HepG2 (cell line): Measurements from ENCODE around the gene FKBP10. TPM values are rescaled to one million over a fixed set of nuclear protein-coding genes. Genes with fewer than 3 reads are reported as not detected.

Experiments
- ARNT ChIP-seq: fragments of 450-650 bp; IDR thresholded peaks from 2 replicates; pipeline ENCODE4 v1.6.1; 2017
- CAMTA2 ChIP-seq: sonication (generic); formaldehyde crosslinking; IDR thresholded peaks from 2 replicates; pipeline ENCODE4 v1.4.0; 2020; ENCODE audit warnings: mild to moderate bottlenecking, missing genetic modification reagents, borderline replicate concordance
- EP300 ChIP-seq, 3 experiments: sonication (generic) in 1 of 3; formaldehyde crosslinking in 1 of 3; IDR thresholded peaks; 2 replicates each; pipeline versions ENCODE4 v1.5.1 to v1.6.1; 2011 to 2020; ENCODE audit warnings: low read depth in 2 of 3, low read length in 2 of 3, borderline replicate concordance in 1 of 3, improper control_type of control experiment in 1 of 3, mild to moderate bottlenecking in 1 of 3, missing genetic modification reagents in 1 of 3, moderate library complexity in 1 of 3
- RBAK ChIP-seq: sonication (generic); formaldehyde crosslinking; IDR thresholded peaks from 2 replicates; pipeline ENCODE4 v1.5.1; 2020; ENCODE audit warnings: mild to moderate bottlenecking, missing genetic modification reagents
- SRSF1 ChIP-seq: fragments of 200-400 bp; formaldehyde crosslinking; optimal IDR thresholded peaks from 2 replicates; pipeline ENCODE3; 2017; ENCODE audit warnings: mild to moderate bottlenecking, low read depth, low read length, moderate library complexity
- U2AF1 ChIP-seq: fragments of 200-400 bp; formaldehyde crosslinking; optimal IDR thresholded peaks from 2 replicates; pipeline ENCODE3; 2017; ENCODE audit warnings: mild to moderate bottlenecking, low read depth, low read length
- ZNF317 ChIP-seq: sonication (generic); formaldehyde crosslinking; IDR thresholded peaks from 2 replicates; pipeline ENCODE4 v1.5.0; 2020; ENCODE audit warnings: mild to moderate bottlenecking, missing genetic modification reagents
- ZNF770 ChIP-seq: sonication (generic); formaldehyde crosslinking; IDR thresholded peaks from 2 replicates; pipeline ENCODE4 v1.5.0; 2020; ENCODE audit warnings: mild to moderate bottlenecking, missing genetic modification reagents
- ZSCAN20 ChIP-seq: sonication (generic); formaldehyde crosslinking; IDR thresholded peaks from 2 replicates; pipeline ENCODE4 v1.4.0; 2020; ENCODE audit warnings: missing genetic modification reagents, mild to moderate bottlenecking, borderline replicate concordance
- polyA plus RNA-seq, 8 experiments: library from polyadenylated mRNA; depleted of rRNA in 3 of 8; stranded (reverse) in 7 of 8; unstranded in 1 of 8; fragments of >200 nt; fragmentation: Illumina TruSeq in 4 of 8; extraction: Trizol in 4 of 8; gene quantifications; 2 replicates each; pipeline versions ENCODE4 v1.2.1 to v1.2.3, GENCODE V29; 2011 to 2016; ENCODE audit warnings: low read depth in 4 of 8, missing spikeins in 1 of 8, mixed read lengths in 1 of 8; ENCODE audit not compliant: insufficient read depth in 1 of 8
- total RNA-seq, 5 experiments: library from RNA; depleted of rRNA; stranded (reverse); fragments of >200 nt; fragmentation: Illumina TruSeq; extraction: Trizol; gene quantifications; 2 replicates each; pipeline ENCODE4 v1.2.3, GENCODE V29; 2016; ENCODE audit warnings: low read depth in 1 of 5
- TF ChIP-seq, protein P1 (sequence below): sonication (generic); formaldehyde crosslinking; IDR thresholded peaks from 2 replicates; pipeline ENCODE4 v1.4.0; 2020; ENCODE audit warnings: missing genetic modification reagents
- TF ChIP-seq, protein P2 (sequence below): IDR thresholded peaks from 2 replicates; pipeline ENCODE4 v1.6.1; 2016; ENCODE audit warnings: low read depth, missing genetic modification reagents, missing compliant biosample characterization
- TF ChIP-seq, protein P3 (sequence below): sonication (generic); formaldehyde crosslinking; IDR thresholded peaks from 2 replicates; pipeline ENCODE4 v1.8.1; 2023; ENCODE audit warnings: missing genetic modification reagents, inconsistent platforms, borderline replicate concordance
- TF ChIP-seq, protein P4 (sequence below): IDR thresholded peaks from 2 replicates; pipeline ENCODE4 v1.6.1; 2016; ENCODE audit warnings: low read depth, control low read depth

Gene FKBP10
- total and polyA plus RNA-seq, 2 of the 13 experiments (the other 11 are each of a cell fraction or from before 2014, with no cell fraction given) = 149 to 573 TPM

- TF ChIP-seq ZNF770 (CRISPR knock-in tag) (0 out of 2 replicates have a peak, but pooled peaks have one; percentile 12), U2AF1 (no peak), ARNT (no peak), CAMTA2 (CRISPR knock-in tag) (no peak; the same call in 1 of the 2 replicates), RBAK (CRISPR knock-in tag) (0 out of 2 replicates have a peak, but pooled peaks have one; percentile 77), EP300 (IDR thresholded peaks at IDR 0.05; ENCODE audit: low read depth in 2 of 2, low read length in 2 of 2) (peak in 1 of 2 experiments; percentile 69; a peak in 2 of 4 replicates), EP300 (CRISPR knock-in tag; IDR thresholded peaks at IDR 0.05; ENCODE audit: borderline replicate concordance) (peak; percentile 38; the same call in 1 of the 2 replicates), ZNF317 (CRISPR knock-in tag) (peak; percentile 15; the same call in 1 of the 2 replicates), SRSF1 (no peak), ZSCAN20 (CRISPR knock-in tag) (no peak)
- TF ChIP-seq, protein P1, sequence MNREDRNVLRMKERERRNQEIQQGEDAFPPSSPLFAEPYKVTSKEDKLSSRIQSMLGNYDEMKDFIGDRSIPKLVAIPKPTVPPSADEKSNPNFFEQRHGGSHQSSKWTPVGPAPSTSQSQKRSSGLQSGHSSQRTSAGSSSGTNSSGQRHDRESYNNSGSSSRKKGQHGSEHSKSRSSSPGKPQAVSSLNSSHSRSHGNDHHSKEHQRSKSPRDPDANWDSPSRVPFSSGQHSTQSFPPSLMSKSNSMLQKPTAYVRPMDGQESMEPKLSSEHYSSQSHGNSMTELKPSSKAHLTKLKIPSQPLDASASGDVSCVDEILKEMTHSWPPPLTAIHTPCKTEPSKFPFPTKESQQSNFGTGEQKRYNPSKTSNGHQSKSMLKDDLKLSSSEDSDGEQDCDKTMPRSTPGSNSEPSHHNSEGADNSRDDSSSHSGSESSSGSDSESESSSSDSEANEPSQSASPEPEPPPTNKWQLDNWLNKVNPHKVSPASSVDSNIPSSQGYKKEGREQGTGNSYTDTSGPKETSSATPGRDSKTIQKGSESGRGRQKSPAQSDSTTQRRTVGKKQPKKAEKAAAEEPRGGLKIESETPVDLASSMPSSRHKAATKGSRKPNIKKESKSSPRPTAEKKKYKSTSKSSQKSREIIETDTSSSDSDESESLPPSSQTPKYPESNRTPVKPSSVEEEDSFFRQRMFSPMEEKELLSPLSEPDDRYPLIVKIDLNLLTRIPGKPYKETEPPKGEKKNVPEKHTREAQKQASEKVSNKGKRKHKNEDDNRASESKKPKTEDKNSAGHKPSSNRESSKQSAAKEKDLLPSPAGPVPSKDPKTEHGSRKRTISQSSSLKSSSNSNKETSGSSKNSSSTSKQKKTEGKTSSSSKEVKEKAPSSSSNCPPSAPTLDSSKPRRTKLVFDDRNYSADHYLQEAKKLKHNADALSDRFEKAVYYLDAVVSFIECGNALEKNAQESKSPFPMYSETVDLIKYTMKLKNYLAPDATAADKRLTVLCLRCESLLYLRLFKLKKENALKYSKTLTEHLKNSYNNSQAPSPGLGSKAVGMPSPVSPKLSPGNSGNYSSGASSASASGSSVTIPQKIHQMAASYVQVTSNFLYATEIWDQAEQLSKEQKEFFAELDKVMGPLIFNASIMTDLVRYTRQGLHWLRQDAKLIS (CRISPR knock-in tag) = no peak
- TF ChIP-seq, protein P2, sequence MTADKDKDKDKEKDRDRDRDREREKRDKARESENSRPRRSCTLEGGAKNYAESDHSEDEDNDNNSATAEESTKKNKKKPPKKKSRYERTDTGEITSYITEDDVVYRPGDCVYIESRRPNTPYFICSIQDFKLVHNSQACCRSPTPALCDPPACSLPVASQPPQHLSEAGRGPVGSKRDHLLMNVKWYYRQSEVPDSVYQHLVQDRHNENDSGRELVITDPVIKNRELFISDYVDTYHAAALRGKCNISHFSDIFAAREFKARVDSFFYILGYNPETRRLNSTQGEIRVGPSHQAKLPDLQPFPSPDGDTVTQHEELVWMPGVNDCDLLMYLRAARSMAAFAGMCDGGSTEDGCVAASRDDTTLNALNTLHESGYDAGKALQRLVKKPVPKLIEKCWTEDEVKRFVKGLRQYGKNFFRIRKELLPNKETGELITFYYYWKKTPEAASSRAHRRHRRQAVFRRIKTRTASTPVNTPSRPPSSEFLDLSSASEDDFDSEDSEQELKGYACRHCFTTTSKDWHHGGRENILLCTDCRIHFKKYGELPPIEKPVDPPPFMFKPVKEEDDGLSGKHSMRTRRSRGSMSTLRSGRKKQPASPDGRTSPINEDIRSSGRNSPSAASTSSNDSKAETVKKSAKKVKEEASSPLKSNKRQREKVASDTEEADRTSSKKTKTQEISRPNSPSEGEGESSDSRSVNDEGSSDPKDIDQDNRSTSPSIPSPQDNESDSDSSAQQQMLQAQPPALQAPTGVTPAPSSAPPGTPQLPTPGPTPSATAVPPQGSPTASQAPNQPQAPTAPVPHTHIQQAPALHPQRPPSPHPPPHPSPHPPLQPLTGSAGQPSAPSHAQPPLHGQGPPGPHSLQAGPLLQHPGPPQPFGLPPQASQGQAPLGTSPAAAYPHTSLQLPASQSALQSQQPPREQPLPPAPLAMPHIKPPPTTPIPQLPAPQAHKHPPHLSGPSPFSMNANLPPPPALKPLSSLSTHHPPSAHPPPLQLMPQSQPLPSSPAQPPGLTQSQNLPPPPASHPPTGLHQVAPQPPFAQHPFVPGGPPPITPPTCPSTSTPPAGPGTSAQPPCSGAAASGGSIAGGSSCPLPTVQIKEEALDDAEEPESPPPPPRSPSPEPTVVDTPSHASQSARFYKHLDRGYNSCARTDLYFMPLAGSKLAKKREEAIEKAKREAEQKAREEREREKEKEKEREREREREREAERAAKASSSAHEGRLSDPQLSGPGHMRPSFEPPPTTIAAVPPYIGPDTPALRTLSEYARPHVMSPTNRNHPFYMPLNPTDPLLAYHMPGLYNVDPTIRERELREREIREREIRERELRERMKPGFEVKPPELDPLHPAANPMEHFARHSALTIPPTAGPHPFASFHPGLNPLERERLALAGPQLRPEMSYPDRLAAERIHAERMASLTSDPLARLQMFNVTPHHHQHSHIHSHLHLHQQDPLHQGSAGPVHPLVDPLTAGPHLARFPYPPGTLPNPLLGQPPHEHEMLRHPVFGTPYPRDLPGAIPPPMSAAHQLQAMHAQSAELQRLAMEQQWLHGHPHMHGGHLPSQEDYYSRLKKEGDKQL = no peak
- TF ChIP-seq, protein P3, sequence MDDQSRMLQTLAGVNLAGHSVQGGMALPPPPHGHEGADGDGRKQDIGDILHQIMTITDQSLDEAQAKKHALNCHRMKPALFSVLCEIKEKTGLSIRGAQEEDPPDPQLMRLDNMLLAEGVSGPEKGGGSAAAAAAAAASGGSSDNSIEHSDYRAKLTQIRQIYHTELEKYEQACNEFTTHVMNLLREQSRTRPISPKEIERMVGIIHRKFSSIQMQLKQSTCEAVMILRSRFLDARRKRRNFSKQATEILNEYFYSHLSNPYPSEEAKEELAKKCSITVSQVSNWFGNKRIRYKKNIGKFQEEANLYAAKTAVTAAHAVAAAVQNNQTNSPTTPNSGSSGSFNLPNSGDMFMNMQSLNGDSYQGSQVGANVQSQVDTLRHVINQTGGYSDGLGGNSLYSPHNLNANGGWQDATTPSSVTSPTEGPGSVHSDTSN (CRISPR knock-in tag) = no peak
- TF ChIP-seq, protein P4, sequence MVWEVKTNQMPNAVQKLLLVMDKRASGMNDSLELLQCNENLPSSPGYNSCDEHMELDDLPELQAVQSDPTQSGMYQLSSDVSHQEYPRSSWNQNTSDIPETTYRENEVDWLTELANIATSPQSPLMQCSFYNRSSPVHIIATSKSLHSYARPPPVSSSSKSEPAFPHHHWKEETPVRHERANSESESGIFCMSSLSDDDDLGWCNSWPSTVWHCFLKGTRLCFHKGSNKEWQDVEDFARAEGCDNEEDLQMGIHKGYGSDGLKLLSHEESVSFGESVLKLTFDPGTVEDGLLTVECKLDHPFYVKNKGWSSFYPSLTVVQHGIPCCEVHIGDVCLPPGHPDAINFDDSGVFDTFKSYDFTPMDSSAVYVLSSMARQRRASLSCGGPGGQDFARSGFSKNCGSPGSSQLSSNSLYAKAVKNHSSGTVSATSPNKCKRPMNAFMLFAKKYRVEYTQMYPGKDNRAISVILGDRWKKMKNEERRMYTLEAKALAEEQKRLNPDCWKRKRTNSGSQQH (CRISPR knock-in tag) = peak; percentile 43; the same call in 1 of the 2 replicates
Observed at GRCh38 chr17:41772586-41773189, 40.1 kb upstream of the FKBP10 start (continued).
